ENCODE results near the gene WWOX. TPM values are rescaled to one million over a fixed set of nuclear protein-coding genes. Genes with fewer than 3 reads are reported as not detected.

Gene WWOX
- total RNA-seq, 2 experiments from 2014 or later: 19.1 to 23.7 TPM

DNA sequence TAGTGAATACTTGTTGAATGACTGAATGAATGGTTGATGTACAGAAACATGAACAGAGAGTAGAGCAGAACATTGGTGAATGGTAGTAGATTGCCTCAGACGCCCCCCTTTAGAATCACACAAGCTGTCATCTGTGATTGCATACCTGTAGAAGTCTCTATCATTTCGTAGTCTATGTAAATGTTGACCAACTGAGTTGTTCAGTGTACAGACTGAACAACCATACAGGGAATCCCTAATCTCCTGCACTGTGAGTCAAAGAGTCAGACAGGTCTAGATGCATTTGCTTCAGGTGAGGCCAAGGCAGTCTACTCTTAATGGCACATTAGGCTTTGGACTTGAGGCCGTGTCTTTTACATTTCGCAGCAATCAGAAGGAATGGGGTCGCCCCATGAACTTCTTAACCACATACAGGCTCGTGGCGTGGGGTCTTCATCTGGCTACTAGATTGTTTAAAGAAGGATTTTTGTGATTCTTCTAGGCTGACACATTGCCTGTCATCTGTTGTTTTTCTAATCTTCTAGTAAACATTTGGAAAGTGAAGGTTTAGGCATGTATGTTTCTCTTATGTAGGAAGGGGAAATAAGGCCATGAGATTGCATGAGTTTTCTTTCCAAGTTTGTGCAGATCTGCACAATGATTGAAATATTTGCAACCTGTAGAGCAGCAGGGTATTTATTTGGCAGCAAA lies 157.4 kb downstream of the WWOX start:
- H3K36me3 Mint-ChIP-seq (ENCODE audit: low read depth): no peaks in the 10 kb centered on the region
- H3K4me3 Mint-ChIP-seq: no peak overlapping the region
- H3K27me3 Mint-ChIP-seq: no peaks in the 10 kb centered on the region
- ChIA-PET CTCF (no interaction called here), POLR2A (interaction anchor here (0.7 kb wide), 1 partner anchor 157 kb away, joined by 3 read pairs; no protein-coding TSS in a partner anchor)
- DNase-seq (no peak), ATAC-seq (no peak)
- no peak overlapping the region for H3K27ac Mint-ChIP-seq
- intact Hi-C loops (cut with micrococcal nuclease): no loop called here
- no peaks in the 10 kb centered on the region for H3K4me1 Mint-ChIP-seq (ENCODE audit: low read depth)
- TF ChIP-seq, protein P1, sequence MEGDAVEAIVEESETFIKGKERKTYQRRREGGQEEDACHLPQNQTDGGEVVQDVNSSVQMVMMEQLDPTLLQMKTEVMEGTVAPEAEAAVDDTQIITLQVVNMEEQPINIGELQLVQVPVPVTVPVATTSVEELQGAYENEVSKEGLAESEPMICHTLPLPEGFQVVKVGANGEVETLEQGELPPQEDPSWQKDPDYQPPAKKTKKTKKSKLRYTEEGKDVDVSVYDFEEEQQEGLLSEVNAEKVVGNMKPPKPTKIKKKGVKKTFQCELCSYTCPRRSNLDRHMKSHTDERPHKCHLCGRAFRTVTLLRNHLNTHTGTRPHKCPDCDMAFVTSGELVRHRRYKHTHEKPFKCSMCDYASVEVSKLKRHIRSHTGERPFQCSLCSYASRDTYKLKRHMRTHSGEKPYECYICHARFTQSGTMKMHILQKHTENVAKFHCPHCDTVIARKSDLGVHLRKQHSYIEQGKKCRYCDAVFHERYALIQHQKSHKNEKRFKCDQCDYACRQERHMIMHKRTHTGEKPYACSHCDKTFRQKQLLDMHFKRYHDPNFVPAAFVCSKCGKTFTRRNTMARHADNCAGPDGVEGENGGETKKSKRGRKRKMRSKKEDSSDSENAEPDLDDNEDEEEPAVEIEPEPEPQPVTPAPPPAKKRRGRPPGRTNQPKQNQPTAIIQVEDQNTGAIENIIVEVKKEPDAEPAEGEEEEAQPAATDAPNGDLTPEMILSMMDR (IDR thresholded peaks at IDR 0.05): no peak
- no peaks in the 10 kb centered on the region for H3K9me3 Mint-ChIP-seq

GRCh38 chr16:78257376-78257728 lies 157.9 kb downstream of the WWOX start:
- no peaks in the 10 kb centered on the region for H3K27me3 Mint-ChIP-seq
- no peak for DNase-seq
- TF ChIP-seq, protein P1 (IDR thresholded peaks at IDR 0.05): no peak
- intact Hi-C loops (cut with micrococcal nuclease): no loop called here
- CTCF ChIA-PET: no interaction called here
- H3K4me1 Mint-ChIP-seq (ENCODE audit: low read depth): no peaks in the 10 kb centered on the region
- no peaks in the 10 kb centered on the region for H3K9me3 Mint-ChIP-seq
- no peak overlapping the region for H3K4me3 Mint-ChIP-seq
- H3K27ac Mint-ChIP-seq: no peak overlapping the region
- POLR2A ChIA-PET: no interaction called here
- no peaks in the 10 kb centered on the region for H3K36me3 Mint-ChIP-seq (ENCODE audit: low read depth)
- ATAC-seq: no peak

- intact Hi-C loops (cut with micrococcal nuclease): no loop called here
- no peaks in the 10 kb centered on the region for H3K27me3 Mint-ChIP-seq
- H3K9me3 Mint-ChIP-seq: no peaks in the 10 kb centered on the region
- H3K27ac Mint-ChIP-seq: no peak overlapping the region
- CTCF ChIA-PET: no interaction called here
- peaks cover 9% of the 10 kb centered on the region for H3K36me3 Mint-ChIP-seq (ENCODE audit: low read depth)
- H3K4me3 Mint-ChIP-seq: no peak overlapping the region
- TF ChIP-seq, protein P1 (IDR thresholded peaks at IDR 0.05): no peak
- H3K4me1 Mint-ChIP-seq (ENCODE audit: low read depth): no peaks in the 10 kb centered on the region
- POLR2A ChIA-PET: no interaction called here
- ATAC-seq (no peak), DNase-seq (no peak)
Measured at GRCh38 chr16:78258375-78259065, 159.1 kb downstream of the WWOX start.

GRCh38 chr16:78259873-78260272 lies 160.4 kb downstream of the WWOX start:
- intact Hi-C loops (cut with micrococcal nuclease): no loop called here
- no peak overlapping the region for H3K4me3 Mint-ChIP-seq
- TF ChIP-seq, protein P1 (IDR thresholded peaks at IDR 0.05): no peak
- H3K36me3 Mint-ChIP-seq (ENCODE audit: low read depth): peaks cover 17% of the 10 kb centered on the region
- no peak for DNase-seq
- no peaks in the 10 kb centered on the region for H3K27me3 Mint-ChIP-seq
- no peak for ATAC-seq
- H3K4me1 Mint-ChIP-seq (ENCODE audit: low read depth): no peaks in the 10 kb centered on the region
- peaks cover 5% of the 10 kb centered on the region for H3K9me3 Mint-ChIP-seq
- POLR2A ChIA-PET: no interaction called here
- H3K27ac Mint-ChIP-seq: no peak overlapping the region
- CTCF ChIA-PET: no interaction called here

GRCh38 chr16:78264642-78265041 lies 165.2 kb downstream of the WWOX start:
- ChIA-PET POLR2A (no interaction called here), CTCF (no interaction called here)
- no peak overlapping the region for H3K27ac Mint-ChIP-seq
- no peak overlapping the region for H3K4me3 Mint-ChIP-seq
- ATAC-seq (no peak), DNase-seq (no peak)
- intact Hi-C loops (cut with micrococcal nuclease): no loop called here
- TF ChIP-seq, protein P1 (IDR thresholded peaks at IDR 0.05): no peak
- no peaks in the 10 kb centered on the region for H3K4me1 Mint-ChIP-seq (ENCODE audit: low read depth)
- H3K27me3 Mint-ChIP-seq: no peaks in the 10 kb centered on the region
- peaks cover 21% of the 10 kb centered on the region for H3K36me3 Mint-ChIP-seq (ENCODE audit: low read depth)
- H3K9me3 Mint-ChIP-seq: peaks cover 5% of the 10 kb centered on the region

Measured in activated CD8-positive, alpha-beta T cell treated with anti-CD3 and anti-CD28 coated beads for 36 hours (primary cell).